NCI-H2029 treated with DMSO at 0.1 percent for 48 hours (cell line): ENCODE data around the gene PRKAG2.

Source experiments
- DNase-seq: peaks from one replicate; lab custom pipeline; 2025; lab: John Stamatoyannopoulos, UW

PRKAG2 gene

DNA sequence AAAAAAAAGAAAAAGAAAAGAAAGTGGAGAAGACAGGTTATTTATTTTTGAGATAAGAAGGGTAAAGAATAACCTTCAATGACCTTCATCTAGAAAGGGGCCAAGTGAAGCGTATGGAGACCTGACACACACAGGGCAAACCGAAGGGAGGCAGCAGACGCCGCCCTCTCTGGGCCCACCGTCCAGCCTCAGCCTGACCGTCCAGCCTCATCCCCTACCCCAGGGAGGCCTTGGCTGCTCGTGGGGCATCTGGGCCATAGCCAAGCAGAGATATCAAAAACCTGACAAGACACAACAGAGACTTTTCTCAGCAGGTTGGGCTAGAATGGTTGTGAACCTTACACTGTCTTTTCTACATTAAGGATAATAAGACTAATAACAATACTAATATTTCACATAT, 10.9 kb downstream of the PRKAG2 start:
- DNase-seq, result no peak

DNA sequence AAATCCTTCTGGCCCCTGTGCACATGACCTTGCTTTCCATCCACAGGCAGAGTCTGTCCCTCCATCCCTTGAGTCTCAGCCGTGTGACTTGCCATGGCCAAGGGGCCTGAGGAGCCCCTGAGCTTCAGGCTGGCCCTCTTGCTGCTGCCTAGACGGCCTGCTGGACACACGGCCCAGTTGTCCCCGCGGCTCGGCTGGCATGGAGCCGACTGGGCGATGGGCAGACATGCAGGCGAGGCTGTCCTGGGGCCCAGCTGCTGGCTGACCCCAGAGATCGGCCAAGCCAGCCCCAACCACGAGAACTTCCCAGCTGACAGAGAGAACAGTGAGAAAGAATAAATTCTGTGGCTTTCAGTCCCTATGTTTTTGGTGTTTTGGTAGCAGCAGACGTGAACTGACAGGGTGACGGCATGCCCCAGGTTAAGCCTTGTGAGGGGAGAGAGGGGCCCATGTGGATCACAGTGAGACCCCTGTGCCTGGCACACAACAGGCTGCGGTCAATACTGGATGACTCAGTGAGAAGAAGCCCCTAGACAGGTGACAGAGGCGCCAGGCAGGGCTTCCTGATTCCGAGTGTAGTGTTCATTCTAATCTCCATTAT, 11.7 kb downstream of the PRKAG2 start:
- DNase-seq, result no peak

DNA sequence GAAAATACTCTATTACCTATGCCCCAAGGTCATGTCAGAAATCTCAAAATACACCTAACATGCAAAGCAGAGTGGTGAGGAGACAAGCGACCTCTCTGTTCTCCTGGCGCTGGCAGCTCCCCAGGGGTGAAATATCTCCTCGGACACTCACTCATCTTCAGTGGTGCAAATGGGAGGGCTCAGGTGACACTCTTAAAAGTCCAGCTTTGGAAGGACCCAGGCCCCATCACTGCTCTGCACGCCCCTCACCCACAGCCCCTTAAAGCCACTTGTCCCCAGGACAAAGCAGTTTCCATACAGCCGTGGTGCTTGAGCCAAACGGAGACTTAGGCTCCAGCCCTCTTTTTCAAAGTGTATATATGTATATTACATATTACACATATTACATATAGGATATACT, 12.4 kb downstream of the PRKAG2 start:
- DNase-seq, result no peak

DNA sequence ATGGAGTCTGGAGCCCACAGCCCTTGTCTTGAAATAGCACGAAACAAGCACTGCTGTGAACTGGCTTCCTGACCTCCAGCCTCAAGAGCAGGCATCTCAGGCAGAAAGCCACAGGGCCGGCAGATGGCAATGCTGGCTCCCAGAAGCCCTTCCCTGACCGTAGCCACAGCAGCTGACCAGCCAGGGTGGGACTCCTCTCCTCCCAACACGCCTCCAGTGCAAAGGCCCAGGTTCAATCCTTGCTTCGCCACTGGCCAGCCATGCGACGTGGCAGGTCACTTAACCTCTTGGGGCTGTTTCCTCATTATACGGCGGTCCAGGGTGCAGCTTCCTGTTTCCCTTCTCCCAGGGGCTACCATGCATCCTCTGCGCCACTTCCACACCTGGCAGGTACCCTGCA, 12.8 kb downstream of the PRKAG2 start:
- no peak for DNase-seq

DNA sequence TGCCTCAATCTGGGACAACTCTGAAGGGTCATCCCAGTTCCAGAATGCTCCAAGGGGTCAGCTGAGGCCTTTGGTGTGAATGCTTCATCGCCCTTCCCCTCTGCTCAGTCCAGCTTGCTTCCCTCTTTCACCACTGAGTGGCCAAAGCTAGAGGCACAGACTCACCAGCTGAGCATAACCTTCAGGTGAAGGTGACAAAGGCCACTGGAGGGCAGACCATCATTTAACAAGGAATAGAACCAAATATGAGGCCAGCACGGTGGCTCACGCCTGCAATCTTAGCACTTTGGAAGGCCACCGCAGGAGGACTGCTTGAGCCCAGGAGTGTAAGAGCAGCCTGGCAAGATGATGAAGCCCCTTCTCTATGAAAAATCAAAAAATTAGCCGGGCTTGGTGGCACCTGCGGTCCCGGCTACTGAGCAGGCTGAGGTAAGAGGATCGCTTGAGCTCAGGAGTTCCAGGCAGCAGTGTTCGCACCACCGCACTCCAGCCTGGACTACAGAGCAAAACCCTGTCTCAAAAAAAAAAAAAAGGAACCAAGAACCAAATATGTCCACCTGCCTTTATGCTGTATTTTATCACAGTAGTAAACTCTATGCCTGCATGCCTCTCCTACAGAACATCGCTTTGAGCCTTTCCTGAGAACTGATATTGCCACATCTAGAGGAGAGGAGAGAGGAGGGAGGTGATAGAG, 13.4 kb downstream of the PRKAG2 start:
- no peak for DNase-seq

DNA sequence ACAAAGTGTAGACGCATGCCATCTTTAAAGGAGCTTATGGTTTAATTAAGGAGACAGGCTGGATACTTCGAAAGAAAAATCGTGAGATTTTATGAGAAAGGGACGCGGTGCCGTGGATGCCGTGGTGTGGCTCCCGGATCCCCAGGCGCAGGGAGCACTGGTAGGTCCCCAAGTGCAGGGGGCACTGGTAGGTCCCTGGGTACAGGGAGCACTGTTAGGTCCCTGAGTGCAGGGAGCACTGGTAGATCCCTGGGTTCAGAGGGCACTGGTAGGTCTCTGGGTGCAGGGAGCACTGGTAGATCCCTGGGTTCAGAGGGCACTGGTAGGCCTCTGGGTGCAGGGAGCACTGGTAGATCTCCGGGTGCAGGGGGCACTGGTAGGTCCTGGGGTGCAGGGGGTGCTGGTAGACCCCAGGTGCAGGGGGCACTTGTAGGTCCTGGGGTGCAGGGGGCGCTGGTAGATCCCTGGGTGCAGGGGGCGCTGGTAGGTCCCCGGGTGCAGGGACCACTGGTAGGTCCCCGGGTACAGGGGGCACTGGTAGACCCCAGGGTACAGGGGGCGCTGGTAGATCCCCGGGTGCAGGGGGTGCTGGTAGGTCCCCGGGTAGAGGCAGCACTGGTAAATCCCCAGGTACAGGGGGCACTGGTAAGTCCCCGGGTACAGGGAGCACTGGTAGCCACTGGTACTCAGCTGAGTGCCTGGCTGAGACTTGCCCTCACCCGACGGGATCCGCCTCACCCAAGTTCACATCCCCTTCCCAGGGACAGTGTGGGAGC, 14.1 kb downstream of the PRKAG2 start:
- DNase-seq, result no peak

DNA sequence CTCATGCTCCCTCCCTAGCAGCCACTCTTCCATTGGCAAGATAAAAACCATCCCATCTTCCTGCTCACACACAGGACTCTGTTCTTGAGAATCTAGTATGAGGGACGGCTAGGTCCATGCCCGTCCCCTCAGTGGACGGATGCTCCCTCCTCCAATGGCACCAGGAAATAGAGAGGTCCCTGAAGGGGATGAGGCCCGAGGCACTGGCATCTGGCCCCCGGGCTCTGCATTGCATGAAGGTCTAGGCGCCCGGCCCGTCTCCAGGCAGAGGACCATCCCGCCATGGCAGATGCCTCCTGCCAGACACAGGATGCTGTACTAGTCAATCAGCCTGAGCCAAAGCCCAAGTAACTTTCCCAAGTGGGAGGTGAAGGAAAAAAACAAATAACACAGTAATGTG, 15.0 kb downstream of the PRKAG2 start:
- no peak for DNase-seq

DNA sequence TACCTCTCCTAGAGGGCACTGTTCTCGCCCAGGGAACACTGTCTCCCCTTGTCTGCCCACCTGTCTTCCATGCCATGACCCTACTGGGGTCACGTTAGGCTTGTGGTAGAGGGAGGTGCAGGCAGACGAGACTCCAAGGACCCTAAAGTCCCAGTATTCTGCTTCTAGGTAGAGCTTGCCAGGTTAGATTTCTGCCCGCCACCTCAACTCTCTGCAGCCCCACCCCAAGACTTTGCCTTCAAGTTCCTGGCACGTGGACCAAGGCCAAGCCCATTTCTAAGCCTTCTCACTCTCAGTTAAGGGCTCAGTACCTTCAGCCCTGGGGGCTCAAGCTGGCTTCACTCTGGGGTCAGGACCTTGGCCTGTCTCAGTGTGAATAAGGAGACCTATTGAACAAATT, 16.1 kb downstream of the PRKAG2 start:
- DNase-seq, result no peak

DNA sequence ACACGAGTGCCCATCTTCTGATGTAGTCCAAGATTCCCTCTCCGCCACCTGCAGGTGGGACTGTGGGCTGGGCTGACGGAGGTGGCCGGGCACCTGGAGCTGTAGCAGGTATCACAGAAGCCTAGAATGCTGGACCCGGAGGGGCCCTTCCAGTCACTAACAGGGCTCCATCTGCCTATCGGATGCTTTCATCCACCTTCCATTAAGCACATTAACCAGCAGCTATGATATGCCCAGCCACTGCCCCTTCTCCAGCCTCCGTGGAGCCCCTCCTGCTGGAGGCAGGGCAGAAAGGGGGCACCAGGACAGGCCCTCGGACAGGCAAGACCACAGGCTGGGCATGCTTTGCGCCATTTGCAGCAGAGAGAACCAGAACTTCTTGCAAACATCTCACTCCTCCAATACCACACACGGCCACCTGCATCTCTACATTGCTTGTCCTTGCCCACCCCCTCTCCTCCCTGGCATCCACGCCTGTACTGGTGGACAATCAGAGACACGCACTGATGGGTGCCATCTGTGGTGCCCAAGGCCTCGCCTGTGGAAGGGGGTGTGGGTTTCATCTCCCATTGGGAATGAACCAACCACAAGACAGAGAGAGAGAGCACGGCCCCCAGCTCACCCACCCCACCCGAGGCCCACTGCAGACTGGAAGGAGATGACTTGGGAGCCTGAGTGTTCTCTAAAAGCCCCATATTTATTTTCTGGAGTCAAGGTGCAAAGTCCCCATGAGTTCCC, 16.8 kb downstream of the PRKAG2 start:
- DNase-seq, result no peak

DNA sequence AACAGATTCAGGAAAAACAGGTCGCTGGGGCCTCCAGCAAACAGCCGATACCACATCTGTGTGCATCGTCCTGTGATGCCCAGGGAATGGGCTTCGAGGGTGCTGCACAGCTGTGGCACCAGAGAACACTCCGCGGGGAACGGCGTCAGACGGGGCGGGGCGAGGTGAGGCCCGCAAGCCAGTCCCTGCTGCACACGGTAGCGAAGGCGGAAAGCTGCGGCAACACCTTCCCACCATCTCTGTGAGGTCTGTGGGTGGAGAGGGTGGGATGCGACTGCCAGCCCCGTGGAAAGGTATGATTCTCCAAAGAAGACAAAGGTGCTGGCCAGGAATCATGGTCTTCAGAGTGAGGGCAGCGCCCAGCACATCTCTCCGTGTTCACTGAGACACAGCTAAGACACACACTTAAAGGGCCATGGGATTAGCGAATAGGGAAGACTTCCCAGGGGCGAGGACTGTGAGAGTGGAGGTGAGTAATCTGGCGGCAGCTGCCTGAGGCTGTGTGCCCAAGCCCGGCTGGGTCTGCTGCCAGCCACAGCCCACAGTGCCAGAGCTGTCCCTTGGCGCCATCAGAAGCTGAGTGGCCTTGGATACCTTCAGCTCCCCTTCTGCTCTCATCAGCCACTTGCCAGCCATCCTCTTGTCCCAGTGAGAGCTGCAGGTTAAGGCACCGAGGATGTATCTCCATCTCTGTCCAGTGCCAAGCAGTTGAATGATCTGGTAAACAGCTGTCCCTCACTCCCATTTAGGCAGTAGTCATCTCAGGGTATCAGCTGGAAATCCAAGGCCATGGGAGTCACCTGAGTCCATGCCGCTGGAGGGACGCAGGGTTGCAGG, 17.6 kb downstream of the PRKAG2 start:
- no peak for DNase-seq

DNA sequence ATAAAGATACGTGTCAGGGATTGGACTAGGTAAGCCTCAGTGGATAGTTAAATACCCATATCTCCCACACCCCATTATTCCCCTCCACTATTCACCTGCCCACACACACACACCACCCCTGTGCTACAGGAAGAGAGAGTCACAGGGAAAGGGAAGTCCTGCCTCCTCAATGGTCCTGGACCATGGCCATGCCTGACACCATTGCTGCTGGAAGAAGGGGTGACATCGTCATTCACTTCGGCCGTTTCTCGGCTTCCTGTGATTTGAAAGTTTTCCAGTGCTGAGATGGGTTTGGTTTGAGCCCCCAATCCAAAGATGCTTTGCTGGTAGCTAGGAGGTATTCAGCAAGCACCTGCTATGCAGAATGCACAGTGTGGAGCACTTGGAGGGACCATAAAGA, 18.5 kb downstream of the PRKAG2 start:
- no peak for DNase-seq

DNA sequence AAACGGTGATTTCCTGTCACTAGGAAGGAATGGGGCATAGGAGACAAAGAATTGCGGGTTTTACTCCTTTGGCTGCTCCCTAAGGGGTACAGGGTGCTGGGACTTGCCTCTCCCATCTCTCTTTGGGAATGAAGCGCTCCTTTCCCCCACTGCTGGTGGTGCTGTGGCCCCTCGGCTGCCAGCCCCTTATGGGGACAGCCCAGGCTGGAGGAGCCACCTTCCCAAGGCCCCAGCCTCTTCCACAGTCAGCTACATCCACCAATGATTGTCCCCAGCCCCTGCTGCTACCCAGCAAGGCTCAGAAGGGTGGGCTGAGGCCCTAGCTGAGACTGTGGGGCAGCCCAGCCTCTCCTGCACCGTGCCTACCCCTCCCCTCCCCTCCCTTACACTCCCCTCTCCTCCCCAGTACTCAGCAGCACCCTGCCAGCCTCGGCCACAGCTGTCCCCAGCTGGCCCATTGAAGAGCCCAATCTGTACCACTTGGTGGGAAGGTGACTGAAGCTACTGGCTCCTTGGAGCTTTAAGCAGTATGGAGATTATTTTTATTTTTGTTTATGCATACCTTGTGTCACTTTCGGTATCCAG, 19.0 kb downstream of the PRKAG2 start:
- no peak for DNase-seq

DNA sequence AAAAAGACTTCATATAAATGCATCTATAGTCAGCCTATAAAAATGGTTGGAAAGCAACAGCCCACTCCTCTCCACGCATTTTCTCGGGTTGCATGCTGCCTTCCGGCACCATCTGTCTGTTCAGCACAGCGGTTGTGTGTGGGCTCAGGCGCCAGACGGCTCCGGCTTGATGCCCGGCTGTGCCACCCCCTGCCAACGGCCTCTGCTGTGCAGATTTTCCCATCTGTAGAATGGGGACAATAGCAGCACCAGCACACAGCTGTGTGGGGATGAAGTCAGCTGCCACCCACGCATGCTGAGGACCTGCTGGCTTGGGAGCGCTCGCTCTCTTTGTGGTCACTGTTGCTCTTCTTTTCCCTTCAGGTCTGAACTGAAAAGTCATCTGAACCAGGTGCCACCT, 19.5 kb downstream of the PRKAG2 start:
- DNase-seq, result no peak

DNA sequence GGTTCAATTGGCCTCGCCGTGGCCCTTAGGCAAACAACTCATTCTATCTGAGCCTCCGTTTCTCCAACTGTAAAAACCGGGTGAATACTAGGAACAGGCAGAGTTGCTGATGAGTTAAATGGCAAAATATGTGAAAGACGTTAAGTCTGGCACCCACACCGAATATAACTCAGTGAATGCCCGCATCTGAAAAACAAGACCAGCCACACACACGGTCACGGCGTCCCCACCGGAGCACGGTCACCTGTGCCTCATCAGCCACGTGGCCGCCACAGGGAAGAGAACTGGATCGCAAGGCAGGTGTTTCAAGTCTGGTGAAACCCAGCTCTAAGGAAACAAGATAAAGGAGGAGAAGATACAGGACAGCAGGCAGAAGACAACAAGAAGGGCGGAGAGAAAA, 20.4 kb downstream of the PRKAG2 start:
- DNase-seq, result no peak

DNA sequence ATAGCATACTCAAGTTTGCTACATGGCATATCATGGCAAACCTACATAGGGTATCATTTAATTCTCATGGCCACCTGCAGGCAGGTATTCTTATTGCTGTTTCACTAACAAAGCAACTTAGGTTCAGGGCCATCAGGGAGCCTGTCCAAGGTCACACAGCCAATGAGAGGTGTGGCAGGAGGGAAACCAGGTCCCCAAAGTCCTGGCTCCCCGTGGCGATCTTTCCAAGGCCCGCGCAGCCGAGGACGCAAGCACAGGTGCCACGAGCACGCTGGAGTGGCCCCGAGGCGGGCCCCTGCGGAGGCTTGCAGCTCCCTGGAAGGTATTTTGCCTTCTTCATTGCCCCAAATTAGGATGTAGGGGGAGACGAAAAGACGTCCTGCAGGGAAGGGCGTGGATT, 20.8 kb downstream of the PRKAG2 start:
- no peak for DNase-seq

DNA sequence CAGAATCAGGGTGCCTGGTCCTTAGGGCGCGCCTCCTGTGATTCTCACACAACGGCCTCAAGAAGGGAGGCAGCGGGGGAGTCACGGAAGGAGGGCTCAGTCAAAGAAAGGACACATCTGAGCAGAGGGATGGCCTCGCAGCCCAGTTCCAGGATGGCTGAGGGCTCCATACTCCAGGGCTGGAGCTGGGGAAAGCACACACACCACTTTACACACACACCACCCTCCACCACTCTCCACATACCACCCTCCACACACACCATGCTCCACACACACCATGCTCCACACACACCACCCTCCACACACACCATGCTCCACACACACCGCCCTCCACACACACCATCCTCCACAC, 22.2 kb downstream of the PRKAG2 start:
- DNase-seq, result no peak

DNA sequence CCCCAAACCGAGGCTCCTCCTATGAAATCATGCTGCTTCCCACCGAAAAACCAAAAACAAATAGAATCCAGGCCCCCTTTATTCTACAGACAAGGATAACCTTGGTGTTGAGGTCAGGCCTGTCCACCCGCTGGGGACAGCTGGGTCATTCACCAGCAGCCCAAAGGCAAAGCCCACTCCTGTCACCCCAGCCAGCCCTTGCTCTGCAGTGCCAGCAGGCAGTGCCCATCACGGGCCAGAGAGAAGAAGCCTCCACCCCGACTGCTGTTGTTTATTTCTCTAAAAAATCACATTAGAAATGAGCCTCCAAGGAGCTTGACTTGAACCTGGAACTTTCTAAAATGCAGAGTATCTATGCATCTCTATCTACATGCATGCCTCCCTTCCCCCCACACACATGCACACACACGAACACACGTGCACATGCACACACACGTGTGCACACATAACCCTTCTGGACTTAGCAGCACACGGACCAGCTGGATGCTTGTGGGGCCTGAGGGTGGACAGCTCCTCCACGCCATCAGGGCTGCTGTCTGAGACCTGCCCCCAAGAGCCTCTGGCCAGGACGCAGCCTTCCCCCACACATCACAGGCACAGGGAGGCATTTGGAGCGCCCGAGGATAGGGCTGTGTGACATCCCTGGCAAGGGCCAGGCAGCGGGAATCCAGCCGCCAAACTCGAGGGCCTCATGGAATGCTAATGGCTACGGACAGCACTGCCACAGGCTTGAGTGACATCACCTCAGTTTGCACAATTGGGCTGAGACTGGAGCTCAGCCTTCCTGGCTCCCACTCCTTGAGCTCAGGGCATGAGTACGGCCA, 22.8 kb downstream of the PRKAG2 start:
- no peak for DNase-seq

DNA sequence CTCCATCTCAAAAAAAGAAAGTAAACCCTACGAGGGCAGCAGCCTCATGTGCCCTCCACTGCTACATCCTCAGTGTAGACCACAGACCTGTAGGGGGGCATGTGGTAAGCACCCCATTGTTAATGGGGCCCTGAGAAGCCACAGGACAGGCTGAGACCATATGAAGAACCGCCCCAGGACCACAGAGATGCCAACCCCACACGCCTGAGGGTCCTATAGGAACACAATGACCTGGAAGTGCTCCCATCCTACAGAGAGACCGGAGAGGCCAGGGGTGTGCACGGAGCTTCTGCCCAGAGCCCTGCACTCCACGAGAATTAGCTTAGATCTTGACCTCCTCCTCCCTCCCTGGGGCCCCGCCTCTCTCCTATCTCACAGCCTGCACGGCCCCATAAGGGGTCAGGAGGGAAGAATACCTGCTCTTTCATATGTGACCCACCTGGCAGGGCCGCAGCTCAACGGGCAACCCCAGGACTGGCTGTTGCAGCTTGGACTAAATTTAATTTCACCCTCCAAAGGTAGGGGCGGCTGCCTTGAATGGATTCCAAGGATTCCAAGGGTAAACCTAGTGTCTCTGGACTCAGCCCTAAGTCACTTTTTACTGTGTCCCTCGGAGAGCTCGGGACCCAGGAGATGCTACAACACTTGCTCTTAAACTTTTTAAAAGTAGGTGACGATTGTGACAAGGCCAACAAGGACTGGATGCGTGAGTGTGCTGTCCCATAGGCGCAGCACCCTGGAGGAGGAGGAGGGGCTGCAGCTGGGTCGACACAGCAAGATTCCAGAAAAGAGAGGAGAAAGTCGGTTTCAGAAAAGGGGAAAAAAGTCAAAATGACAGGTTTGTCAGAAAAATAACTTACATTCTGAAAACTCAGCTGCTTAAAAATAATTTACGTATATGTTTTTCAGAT, 24.2 kb downstream of the PRKAG2 start:
- no peak for DNase-seq

DNA sequence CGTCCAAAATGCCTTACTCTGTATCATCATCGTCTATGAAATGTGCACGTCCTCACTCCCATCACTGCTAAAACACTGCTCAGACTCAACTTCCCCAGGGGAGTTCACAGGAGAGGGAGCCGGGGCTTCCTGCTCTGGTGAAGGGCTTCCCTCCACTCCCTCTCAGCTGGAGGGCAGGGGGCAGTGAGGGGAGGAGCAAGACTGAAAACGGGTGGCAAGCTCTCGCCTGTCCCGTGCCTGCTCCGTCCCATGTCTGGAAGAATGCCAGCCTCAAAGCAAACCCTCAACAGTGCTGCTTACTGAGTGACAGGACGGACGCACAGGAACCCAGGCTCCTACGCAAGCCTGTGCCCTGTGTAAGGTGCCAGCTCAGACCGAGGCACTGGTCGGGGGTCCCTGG, 25.1 kb downstream of the PRKAG2 start:
- DNase-seq, result no peak
